ENCODE data around the gene NMNAT2.
"Not testable (repeated sequence)": the region's sequence is repeated elsewhere in the genome, so short reads cannot be mapped to it uniquely, and the experiment has no call there.

NMNAT2 gene

GRCh38 chr1:183416850-183417771, 1.1 kb downstream of the NMNAT2 start:
- DNase-seq, result no peak

- no peak for DNase-seq
Measured at GRCh38 chr1:183414365-183414764, 3.8 kb downstream of the NMNAT2 start.

GRCh38 chr1:183411091-183411490, 7.1 kb downstream of the NMNAT2 start:
- no peak for DNase-seq

GRCh38 chr1:183407961-183408360, 10.2 kb downstream of the NMNAT2 start:
- no peak for DNase-seq

GRCh38 chr1:183407474-183407873, 10.7 kb downstream of the NMNAT2 start:
- no peak for DNase-seq

- no peak for DNase-seq
Measured at GRCh38 chr1:183404476-183404875, 13.7 kb downstream of the NMNAT2 start.

- DNase-seq, result no peak
Measured at GRCh38 chr1:183403498-183403897, 14.7 kb downstream of the NMNAT2 start.

GRCh38 chr1:183401565-183401964, 16.6 kb downstream of the NMNAT2 start:
- not testable (repeated sequence) for DNase-seq

- DNase-seq, result no peak
Measured at GRCh38 chr1:183394435-183394834, 23.7 kb downstream of the NMNAT2 start.

GRCh38 chr1:183391863-183392262, 26.3 kb downstream of the NMNAT2 start:
- no peak for DNase-seq

GRCh38 chr1:183390561-183390960, 27.6 kb downstream of the NMNAT2 start:
- no peak for DNase-seq

- no peak for DNase-seq
Measured at GRCh38 chr1:183388735-183389134, 29.4 kb downstream of the NMNAT2 start.

- DNase-seq, result no peak
Measured at GRCh38 chr1:183385340-183386144, 32.6 kb downstream of the NMNAT2 start.

GRCh38 chr1:183379951-183380350, 38.2 kb downstream of the NMNAT2 start:
- DNase-seq, result no peak

- no peak for DNase-seq
Measured at GRCh38 chr1:183375381-183375780, 42.8 kb downstream of the NMNAT2 start.

- DNase-seq, result no peak
Measured at GRCh38 chr1:183374825-183375224, 43.4 kb downstream of the NMNAT2 start.

- no peak for DNase-seq
Measured at GRCh38 chr1:183372586-183373230, 45.5 kb downstream of the NMNAT2 start.

- no peak for DNase-seq
Measured at GRCh38 chr1:183370399-183371058, 47.7 kb downstream of the NMNAT2 start.

GRCh38 chr1:183368213-183369108, 49.7 kb downstream of the NMNAT2 start:
- DNase-seq, result no peak

GRCh38 chr1:183366116-183366515, 52.1 kb downstream of the NMNAT2 start:
- no peak for DNase-seq

GRCh38 chr1:183365676-183366075, 52.5 kb downstream of the NMNAT2 start:
- no peak for DNase-seq

- DNase-seq, result no peak
Measured at GRCh38 chr1:183365093-183365492, 53.1 kb downstream of the NMNAT2 start.

Data from bone marrow (tissue), 2 donors.